ENCODE data around the gene PRSS33.

The PRSS33 gene, protein sequence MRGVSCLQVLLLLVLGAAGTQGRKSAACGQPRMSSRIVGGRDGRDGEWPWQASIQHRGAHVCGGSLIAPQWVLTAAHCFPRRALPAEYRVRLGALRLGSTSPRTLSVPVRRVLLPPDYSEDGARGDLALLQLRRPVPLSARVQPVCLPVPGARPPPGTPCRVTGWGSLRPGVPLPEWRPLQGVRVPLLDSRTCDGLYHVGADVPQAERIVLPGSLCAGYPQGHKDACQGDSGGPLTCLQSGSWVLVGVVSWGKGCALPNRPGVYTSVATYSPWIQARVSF

DNA sequence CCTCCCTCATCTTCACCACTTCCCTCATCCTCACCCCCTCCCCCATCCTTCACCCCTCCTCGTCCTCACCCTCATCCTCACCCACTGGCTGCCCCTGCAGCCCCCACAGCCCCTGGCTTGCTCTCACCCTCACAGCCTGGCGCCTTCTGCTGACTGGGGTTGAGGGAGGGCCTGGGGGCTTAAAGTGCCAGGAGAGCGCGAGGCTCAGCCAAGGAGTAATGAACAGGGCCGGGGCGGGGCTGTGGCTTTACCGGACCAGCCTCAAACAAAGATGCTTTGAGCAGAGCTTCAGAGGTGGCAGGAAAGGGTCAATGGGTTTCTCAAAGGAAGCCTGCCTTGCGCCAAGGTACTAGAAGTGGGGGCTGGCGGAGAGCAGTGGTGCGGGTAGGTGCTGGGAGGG lies at the start of gene PRSS33:
TSS of gene PRSS33 (minus strand) at position 155 of the 400 bp plus-strand sequence. CDS start 1,013 bp downstream, outside the sequence.
- no peak for DNase-seq

DNA sequence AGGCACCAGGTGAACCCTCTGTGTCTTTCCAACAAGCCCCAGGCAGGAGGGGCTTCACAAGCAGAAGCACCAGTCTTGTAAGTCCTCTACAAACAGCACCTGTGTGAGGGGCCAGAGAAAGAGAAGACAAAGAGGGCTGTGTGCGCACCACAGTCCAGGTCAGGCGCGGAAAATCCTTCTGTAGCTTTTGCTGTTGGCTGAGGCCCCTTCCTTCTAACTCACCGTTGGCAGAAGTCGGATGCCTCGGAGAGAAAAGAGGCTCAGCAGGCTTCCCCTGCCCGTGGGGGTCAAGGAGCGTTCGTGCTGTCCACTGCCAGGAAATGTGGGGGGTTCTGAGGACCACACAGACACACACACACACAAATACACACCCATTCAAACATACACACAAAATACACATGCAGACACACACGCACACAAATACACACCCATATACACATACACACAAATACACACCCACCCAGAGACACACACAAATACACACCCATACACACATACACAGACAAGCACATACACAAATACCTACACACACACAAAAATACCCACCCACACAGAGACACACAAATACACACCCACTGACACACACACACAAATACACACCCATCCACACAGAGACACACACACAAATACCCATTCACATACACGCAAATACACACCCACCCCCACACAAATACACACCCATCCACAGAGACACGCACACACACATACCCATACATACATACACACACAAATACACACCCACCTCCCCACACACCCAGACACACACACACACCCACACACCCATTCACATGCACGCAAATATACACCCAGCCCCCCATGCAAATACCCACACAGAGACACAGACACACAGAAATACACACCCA lies 49.5 kb upstream of the PRSS33 start:
- no peak for DNase-seq

DNA sequence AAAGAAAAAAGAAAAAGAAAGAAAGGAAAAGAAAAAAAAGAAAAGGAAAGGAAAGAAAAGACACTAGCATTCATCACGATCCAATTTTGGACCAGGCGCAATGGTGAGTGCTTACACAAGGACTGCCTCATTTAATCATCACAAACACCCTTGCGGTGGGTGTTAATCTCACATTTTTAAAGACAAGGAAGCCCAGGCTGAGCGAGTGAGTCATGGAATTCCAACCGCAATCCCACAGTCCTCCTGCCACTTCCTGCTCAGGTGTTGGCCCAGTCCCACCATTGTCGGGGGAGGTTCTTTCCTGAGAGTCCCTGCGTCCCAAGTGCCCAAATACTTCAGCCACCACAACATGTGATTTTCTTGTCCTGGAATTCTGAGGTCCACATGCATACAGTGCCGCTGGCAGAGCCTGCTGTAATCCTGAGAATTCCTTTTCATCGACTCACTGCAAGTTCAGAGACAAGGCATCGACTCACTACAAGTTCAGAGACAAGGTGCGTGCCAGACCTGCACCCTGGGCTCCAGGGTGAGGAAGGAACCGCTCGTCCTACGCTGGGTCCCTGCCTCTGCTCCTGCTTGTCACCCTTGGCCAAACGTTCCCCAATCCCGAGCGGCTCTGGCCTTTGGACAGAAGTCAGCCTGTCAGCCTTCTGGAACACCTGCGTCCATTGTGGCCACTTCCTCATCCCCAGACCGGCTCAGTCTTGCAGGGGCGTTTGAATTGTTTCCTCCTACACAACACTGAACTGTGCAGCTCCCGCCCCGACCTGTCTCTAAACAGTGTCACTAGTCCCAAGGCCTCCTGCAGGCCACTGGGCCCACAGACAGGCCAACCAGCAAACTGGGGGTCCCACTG lies 48.5 kb upstream of the PRSS33 start:
- DNase-seq, result no peak

DNA sequence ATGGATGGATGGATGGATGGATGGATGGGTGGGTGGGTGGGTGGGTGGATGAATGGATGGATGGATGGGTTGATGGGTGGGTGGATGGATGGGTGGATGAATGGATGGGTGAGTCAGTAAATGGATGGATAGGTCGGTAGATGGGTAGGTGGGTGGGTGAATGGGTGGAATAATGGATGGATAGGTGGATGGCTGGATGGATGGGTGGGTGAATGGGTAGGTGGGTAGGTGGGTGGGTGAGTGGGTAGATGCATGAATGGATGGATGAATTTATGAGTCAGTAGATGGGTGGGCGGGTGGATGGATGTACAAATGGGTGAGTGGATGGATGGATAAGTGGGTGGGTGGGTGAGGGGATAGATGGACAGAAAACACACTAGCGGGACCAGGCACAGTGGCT lies 47.6 kb upstream of the PRSS33 start:
- DNase-seq, result no peak

DNA sequence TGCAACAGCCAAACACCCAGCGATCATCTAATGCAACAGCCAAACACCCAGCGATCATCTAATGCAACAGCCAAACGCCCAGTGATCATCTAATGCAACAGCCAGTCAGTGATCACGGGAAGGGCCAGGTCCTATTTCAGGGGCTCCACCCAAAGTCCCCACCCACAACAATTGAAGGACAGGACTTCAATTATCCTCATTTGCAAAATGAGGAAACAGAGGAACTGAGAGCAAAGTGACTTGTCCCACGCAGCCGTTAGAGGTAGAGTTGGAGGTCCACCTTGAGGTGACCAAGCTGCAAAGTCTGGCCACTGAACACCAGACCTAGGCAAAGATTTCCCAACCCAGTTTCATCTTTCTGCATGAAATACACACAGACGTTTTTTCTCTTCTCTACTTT lies 46.4 kb upstream of the PRSS33 start:
- no peak for DNase-seq

DNA sequence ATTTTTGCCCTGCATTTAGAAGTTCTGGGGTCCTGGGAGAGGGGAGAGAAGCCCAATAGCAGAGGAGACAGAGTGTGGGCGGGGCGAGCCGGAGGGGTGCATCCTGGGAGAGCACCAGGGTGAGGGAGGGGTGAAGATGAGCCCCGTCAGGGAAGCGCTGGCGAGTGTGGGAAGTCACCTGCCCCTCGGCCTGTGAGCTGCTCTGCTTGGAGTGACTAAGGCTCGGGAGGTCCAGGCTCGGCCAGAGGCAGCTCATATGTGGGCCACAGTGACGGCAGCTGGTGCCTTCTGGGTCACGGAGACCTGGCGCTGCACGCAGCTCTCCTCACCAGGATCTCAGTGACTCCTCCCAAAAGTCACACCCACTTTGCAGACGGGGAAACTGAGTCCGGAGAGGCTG lies 43.8 kb upstream of the PRSS33 start:
- DNase-seq, result no peak

DNA sequence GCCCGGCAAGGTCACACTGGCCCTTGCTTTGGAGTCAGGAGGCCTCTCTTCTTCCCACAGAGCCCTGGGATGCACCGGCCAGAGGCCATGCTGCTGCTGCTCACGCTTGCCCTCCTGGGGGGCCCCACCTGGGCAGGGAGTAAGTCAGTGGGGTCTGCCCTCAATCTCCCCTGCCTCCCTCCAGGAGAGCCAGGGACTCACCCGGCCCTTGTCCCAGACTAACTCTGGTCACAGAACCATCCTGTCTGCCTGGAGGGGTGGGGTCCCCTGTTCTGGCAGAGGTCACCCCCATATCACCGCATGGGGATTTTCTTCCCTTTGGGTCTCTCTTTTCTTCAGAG lies 43.0 kb upstream of the PRSS33 start:
- no peak for DNase-seq

DNA sequence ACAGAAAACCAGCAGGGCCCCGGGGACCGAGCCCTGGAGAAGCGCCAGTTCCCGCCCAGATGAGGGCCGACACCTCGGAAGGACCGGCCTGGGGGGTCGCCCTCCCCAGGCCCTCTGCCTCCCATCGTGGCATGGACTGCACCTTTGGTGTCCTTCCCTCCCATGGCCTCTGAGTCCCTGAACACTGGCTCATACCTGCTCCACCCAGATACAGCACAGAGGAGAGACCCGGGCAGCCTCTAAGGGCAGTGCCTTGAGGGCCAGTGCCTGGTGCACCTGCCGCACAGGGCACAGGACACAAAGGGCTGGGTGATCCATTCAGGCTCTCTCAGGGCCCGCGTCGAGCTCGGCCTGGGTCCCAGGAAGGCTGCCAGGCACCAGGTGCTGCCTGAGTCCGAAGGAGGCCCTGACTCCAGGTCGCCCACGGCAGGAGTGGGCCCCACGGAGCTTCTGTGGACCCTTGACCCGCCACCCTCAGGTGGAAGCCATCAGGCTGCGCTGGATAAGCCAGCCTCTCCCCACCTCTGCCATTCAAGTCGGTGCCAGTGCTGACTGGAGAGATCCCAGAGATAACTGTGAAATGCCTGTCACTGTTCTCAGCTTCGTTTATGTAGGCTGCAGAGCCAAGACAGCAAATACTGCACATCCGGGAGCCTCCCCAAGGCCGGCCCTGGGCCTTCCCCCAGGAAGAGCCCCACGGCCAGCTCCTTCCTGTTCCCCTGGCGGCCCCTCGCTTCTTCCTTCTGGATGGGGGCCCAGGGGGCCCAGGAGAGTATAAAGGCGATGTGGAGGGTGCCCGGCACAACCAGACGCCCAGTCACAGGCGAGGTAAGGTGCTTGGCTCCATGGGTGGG lies 42.4 kb upstream of the PRSS33 start, which contains the start of gene ZG16B:
TSS of gene ZG16B (plus strand) at position 803 of the 854 bp plus-strand sequence. CDS start 139 bp downstream, outside the sequence.
- DNase-seq, result no peak

DNA sequence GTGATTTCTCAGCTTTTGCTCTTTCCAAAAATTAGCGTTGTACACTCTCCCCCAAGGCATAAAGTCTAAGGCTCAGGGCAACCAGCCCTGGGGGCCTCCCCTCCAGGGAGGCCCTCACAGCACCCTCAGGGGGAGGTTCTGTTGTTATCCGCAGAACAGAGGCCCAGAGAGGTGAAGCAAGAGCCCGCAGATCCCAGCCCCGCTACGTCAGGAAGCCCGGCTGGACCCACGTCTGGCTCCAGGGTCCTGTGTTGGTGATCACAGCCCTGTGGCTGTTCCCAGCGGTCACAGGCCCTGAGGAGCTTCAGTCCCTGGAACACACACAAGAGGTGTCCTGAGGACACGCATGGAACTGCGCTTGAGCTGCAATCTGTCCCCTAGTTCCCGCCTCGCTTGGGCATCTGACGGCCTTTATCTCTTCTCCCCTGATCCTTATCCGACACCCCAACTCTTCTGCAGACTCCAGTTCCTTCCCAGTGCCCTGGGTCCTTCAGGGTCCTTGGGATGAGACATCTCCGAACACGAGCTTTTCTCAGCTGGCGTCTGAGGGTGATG lies 41.6 kb upstream of the PRSS33 start:
- DNase-seq, result no peak

DNA sequence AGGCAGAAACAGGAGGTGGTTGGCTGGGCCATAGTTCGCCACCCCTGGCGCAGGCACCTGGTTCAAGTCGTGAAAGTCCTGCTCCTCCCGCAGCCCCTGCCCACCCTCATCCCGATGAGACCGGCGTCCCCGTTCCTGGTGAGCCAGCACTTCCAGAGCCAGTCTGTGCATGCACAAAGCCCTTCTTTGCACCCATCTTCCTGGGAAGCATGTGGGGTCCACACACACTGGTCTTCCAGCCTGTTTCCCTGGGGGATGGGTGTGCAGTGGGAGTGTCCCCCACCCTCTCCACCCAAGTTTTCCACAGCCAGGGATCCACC lies 41.1 kb upstream of the PRSS33 start:
- no peak for DNase-seq

DNA sequence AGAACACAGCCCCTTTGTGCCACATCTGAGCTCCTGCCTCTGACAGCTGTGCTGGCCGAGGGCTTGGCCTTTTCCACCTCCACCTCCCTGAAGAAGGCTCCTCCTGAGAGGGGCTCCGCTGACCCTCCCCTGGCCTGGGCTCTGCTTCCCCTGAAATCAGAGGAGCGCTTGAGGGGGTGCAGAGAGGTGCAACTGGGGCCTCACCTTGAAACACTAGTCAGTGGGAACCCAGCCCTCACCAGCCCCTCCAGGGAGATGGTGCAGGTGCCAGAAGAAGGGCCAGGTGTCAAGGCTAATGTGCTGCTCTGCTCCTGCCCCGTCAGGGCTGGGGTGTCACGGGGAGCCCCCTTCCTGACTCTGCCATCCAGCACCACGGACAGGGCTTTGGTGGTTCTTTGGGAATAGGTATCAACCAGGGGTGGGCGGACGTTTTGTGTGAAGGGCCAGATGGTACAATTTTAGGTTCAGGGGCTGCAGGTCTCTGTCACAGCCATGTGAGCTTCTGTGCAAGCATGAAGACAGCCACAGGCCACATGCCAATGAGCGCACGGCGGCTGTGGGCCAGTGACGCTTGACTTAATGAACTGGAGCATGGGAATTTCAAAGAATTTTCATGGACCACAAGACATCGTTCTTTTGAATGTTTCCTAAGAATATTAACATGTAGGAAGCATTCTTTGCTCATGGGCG lies 40.6 kb upstream of the PRSS33 start:
- DNase-seq, result no peak

DNA sequence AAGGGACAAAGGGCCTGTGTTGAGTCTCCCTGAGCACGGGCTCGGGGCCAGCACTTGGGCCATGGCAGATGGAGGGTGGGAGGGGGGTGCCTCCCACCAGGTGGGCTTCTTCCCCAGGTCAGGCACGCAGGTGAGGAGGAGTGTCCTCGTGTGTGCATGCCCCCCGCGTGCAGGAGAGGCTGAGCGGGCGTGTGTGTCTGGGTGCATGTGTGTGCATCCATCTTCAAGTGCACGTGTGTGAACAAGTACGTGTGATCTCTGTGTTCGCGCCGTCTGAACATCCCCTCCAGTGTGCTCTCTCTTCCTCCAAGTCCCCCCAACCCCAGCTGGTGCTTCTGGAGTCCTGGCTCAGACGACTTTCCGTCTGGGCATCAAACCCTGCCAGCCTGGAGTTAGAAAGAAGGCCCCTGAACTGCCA lies 40.0 kb upstream of the PRSS33 start:
- DNase-seq, result no peak

DNA sequence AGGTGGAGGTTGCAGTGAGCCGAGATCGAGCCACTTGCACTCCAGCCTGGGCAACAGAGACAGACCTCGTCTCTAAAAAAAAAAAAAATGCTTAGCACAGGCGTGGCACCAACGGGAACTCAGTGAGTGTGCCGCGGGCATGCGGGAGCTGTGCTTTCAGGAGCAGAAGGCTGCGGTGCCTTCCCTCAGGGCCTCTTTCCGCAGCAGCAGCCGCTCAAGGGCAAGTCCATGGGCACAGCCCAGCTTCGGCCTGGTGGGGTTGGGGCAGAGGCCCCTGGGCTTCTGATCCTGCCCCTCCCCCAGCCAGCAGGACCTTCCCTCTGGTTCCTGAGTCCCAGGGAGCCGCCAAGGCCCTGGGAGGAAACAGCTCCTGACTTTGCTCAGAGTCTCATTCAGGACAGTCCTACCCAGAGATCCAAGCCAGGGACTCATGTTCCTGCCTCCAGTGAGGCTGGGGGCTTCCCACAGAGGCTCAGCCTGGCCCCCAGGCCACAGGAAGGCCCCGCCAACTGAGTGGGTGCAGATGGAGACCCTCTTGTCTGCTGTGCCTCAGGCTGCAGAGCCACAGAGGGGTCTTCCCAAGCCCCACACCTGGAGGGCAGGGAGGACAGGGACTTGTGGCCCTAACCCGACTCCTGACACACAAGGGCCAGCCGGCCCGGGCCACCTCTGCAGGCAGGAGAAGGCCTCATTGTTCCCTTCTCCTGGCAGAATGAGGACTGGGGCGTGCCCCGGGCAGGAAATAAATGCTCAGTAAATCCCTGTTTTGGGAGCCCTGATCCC lies 39.4 kb upstream of the PRSS33 start:
- DNase-seq, result no peak

DNA sequence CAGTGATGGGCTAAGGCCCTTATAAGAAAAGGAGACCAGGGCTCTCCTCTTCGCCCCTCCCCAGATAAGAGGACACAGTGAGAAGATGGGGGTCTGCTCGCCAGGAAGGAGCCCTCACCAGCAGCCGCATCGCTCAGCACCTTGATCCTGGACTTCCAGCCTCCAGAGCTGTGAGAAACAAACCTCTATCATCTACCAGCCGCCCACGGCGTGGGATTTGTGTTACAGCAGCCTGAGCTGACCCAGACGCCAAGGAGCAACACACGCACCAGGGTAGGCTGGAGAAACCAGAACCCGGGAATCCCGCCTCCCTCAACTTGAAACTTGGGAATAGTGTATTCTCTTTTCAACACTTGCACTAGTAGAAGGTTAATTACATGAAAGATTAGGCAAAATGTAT lies 38.5 kb upstream of the PRSS33 start:
- DNase-seq, result no peak

DNA sequence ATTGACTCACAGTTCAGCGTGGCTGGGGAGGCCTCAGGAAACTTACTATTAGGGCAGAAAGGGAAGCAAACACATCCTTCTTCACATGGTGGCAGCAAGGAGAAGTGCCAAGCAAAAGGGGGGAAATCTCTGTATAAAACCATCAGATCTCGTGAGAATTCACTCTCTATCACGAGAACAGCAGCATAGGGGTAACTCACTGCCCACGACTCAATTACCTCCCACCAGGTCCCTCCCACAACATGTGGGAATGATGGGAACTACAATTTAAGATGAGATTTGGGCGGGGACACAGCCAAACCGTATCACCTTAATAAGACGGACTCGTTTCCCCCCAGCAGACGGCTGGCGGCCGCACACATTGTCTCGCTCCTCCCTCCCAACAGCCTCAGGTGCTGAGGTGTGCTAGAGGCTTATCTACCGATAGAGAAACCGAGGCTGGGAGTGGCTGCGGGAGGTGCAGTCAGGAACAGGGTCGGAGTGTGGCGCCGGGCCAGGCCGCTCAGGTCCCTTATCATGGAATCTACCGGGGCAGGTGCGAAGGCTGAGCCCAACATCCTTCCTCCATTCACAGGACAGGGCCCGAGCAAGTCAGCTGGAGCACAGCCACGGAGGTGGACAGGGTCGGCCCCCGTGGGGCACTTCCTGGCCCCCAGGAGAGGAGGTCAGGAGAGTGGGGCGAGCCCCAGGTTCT lies 37.8 kb upstream of the PRSS33 start:
- no peak for DNase-seq

DNA sequence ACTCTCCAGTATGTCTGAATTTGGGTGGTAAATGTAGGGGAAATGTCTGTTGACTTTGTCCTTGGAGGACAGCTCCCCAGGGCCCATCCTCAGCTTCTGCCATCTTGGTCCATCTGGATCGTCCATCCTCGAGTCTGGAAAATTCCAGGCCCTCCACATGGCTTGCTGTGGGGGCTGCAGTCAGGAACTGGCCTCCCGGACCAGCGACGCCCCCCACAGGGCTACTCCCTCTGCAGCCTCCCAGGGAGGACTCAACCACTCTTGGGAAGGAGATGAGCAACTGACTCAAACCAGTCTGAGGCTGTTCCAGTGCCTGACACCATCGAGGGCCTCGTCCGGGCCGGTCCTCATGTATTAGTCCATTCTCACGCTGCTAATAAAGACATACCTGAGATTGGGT lies 37.3 kb upstream of the PRSS33 start:
- DNase-seq, result no peak

DNA sequence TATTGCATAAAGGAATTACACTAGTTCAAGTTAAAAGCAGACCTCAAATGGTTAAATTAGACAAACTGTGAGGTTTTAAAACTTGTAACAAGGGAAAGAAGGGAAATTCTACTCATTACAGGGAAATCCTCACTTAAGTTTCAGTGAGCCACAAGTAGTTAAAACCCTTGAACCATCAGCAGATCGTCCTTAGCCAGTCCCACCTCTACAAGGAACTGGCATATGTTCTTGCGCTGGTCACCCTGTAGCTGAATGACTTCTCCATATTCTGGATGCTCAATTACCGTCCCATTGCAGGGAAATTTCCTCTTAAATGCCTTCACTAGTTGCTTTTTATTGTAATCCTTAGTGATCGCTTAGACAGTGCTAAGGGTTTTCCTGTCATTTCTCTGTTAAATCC lies 35.1 kb upstream of the PRSS33 start:
- no peak for DNase-seq

DNA sequence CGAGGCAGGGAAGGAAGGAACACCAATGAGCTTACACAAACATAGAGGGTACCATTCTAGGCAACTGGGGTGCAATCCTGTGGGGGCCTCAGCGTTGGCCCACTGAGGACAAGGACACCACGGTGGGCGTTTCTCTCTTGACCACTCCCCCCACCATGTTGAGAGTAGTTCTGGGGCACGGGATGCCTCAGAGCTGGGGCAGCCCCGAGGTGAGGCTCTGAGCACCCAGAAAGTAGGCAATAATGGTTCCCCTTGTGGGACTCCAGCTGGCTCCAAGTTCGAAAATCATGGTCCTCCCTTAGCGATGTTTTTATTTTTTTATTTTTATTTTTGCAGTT lies 34.8 kb upstream of the PRSS33 start:
- DNase-seq, result no peak

DNA sequence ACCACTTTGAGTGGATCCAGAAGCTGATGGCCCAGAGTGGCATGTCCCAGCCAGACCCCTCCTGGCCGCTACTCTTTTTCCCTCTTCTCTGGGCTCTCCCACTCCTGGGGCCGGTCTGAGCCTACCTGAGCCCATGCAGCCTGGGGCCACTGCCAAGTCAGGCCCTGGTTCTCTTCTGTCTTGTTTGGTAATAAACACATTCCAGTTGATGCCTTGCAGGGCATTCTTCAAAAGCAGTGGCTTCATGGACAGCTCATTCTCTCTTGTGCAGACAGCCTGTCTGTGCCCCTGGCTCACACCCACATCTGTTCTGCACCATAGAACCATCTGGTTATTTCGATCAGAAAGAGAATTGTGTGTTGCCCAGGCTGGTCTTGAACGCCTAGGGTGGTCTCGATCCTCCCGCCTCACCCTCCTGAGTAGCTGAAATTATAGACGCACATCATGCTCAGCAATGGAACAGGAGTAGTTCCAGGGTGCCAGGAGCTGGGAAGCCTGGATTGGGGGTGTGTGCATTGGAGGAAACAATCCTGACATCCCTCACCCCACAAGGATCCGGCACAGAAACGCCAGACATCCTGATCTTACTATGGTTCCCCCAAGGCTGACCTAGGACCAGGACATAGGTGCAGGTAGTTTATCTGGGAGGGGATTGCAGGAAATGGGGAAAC lies 34.3 kb upstream of the PRSS33 start:
- no peak for DNase-seq
